Parathyroid adenoma (tissue), 2 donors: ENCODE measurements around the gene CPSF7.
A peak's percentile ranks its signal among the peaks of the same experiment; 100 is the strongest.

Experiments used
- H2AFZ ChIP-seq: fragments of 300-600 bp; sonication (generic); one replicate; pipeline ENCODE4 v1.7.0; 2017; ENCODE audit warnings: antibody characterized with exemption, mild to moderate bottlenecking
- H3K27ac ChIP-seq: fragments of 300-600 bp; sonication (generic); one replicate; pipeline ENCODE4 v1.7.0; 2017
- H3K27me3 ChIP-seq: fragments of 300-600 bp; sonication (generic); one replicate; pipeline ENCODE4 v1.7.0; 2017; ENCODE audit warnings: low read length; ENCODE audit not compliant: control insufficient read depth, insufficient read depth
- H3K36me3 ChIP-seq: fragments of 300-600 bp; sonication (generic); one replicate; pipeline ENCODE4 v1.7.0; 2017; ENCODE audit warnings: low read length; ENCODE audit not compliant: control insufficient read depth, insufficient read depth
- H3K4me1 ChIP-seq: fragments of 300-600 bp; sonication (generic); one replicate; pipeline ENCODE4 v1.7.0; 2017; ENCODE audit warnings: control low read depth
- H3K4me2 ChIP-seq: fragments of 300-600 bp; sonication (generic); one replicate; pipeline ENCODE4 v1.7.0; 2017; ENCODE audit warnings: low read length
- H3K4me3 ChIP-seq: fragments of 300-600 bp; sonication (generic); one replicate; pipeline ENCODE4 v1.7.0; 2017; ENCODE audit warnings: low read depth, low read length
- H3K79me2 ChIP-seq: fragments of 300-600 bp; sonication (generic); one replicate; pipeline ENCODE4 v1.7.0; 2017; ENCODE audit warnings: control low read depth
- H3K9ac ChIP-seq: fragments of 300-600 bp; sonication (generic); one replicate; pipeline ENCODE4 v1.7.0; 2017; ENCODE audit warnings: mild to moderate bottlenecking
- H3K9me3 ChIP-seq: fragments of 300-600 bp; sonication (generic); one replicate; pipeline ENCODE4 v1.7.0; 2017; ENCODE audit warnings: low read length; ENCODE audit not compliant: control insufficient read depth
- CTCF ChIP-seq: fragments of 300-600 bp; sonication (generic); IDR thresholded peaks from one replicate; pipeline ENCODE4 v1.7.0; 2017; ENCODE audit warnings: antibody characterized with exemption, mild to moderate bottlenecking
- donor health status: primary hyperparathyroidism.

CPSF7 gene

GRCh38 chr11:61429691-61430582 lies at the start of gene CPSF7, which contains the start of gene SDHAF2:
Gene CPSF7, minus strand, starts transcription at chr11:61429975. Its CDS starts 740 bp downstream, at chr11:61429235.
Gene SDHAF2, plus strand, starts transcription at chr11:61430124. Its CDS starts 23 bp downstream, at chr11:61430147.
- TF ChIP-seq CTCF, result no peak
- Histone ChIP-seq H3K4me1 (peaks cover 10% of the 10 kb centered on the region), H3K27ac (peak within 1 kb of the TSS; percentile 94), H2AFZ (peak within 1 kb of the TSS; percentile 90), H3K27me3 (no peaks in the 10 kb centered on the region), H3K9me3 (no peaks in the 10 kb centered on the region), H3K9ac (peak within 1 kb of the TSS; percentile 94), H3K4me3 (peak within 1 kb of the TSS; percentile 92), H3K4me2 (peak within 1 kb of the TSS; percentile 81), H3K79me2 (peaks cover 38% of the 10 kb centered on the region), H3K36me3 (no peaks in the 10 kb centered on the region)

DNA sequence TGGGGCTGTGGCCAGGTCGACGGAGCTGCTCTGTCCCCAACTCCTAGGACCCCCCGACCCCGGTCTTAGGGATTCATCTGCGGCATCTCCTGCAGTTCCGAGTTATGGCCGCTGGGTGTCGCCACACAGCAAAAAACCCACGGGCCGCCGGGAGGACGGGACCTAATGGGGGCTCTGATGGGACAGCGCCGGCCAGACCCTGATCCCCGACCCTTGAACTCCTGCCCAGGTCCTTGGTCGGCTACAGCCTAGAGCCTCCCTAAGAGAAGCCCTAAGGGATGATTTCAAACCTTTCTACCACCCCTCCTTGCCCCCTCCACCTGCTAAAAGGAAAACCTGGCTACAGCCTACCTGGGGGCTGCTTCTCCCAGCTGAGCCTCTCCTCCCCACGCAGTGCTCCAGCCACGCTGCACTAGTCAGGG lies 48.0 kb upstream of the CPSF7 start:
- Histone ChIP-seq H3K4me3 (no peak overlapping the region), H2AFZ (no peak overlapping the region), H3K27ac (no peak overlapping the region), H3K4me1 (no peaks in the 10 kb centered on the region), H3K79me2 (no peaks in the 10 kb centered on the region), H3K27me3 (no peaks in the 10 kb centered on the region), H3K4me2 (no peak overlapping the region), H3K9me3 (no peaks in the 10 kb centered on the region), H3K36me3 (no peaks in the 10 kb centered on the region), H3K9ac (no peak overlapping the region)
- peak; percentile 85 for TF ChIP-seq CTCF

- no peaks in the 10 kb centered on the region for H3K36me3 ChIP-seq
- H3K9ac ChIP-seq, result no peak overlapping the region
- no peak overlapping the region for H3K4me2 ChIP-seq
- no peak overlapping the region for H3K4me3 ChIP-seq
- H3K79me2 ChIP-seq, result no peaks in the 10 kb centered on the region
- no peaks in the 10 kb centered on the region for H3K9me3 ChIP-seq
- H3K27ac ChIP-seq, result no peak overlapping the region
- no peak for TF ChIP-seq CTCF
- no peak overlapping the region for H2AFZ ChIP-seq
- H3K27me3 ChIP-seq, result no peaks in the 10 kb centered on the region
- H3K4me1 ChIP-seq, result no peaks in the 10 kb centered on the region
These were observed 47.4 kb upstream of the CPSF7 start for GRCh38 chr11:61477126-61477525.

- Histone ChIP-seq H3K9me3 (no peaks in the 10 kb centered on the region), H3K4me3 (no peak overlapping the region), H3K27me3 (no peaks in the 10 kb centered on the region), H2AFZ (no peak overlapping the region), H3K27ac (no peak overlapping the region), H3K36me3 (no peaks in the 10 kb centered on the region), H3K4me1 (no peaks in the 10 kb centered on the region), H3K4me2 (no peak overlapping the region), H3K9ac (no peak overlapping the region), H3K79me2 (no peaks in the 10 kb centered on the region)
- TF ChIP-seq CTCF, result no peak
These were observed 46.6 kb upstream of the CPSF7 start for GRCh38 chr11:61476371-61476770.
